Activated T-helper 1 cell treated with anti-CD3 and anti-CD28 coated beads, Interleukin-12 subunit alpha, Interleukin-12 subunit beta, Interleukin-2, Interleukin-4 antibody, amounts not matched to agents 30 ng/mL and 10 ng/mL and 1 ng/mL, durations not matched to agents 14 hours and 24 hours and 36 hours (primary cell): ENCODE results near the gene PHF19. TPM values are rescaled to one million over a fixed set of nuclear protein-coding genes. Genes with fewer than 3 reads are reported as not detected.

ENCODE experiments used
- DNase-seq: peaks from one replicate; pipeline ENCODE4 v3.0.0; 2021; ENCODE audit warnings: low spot score
- H3K27ac Mint-ChIP-seq: one replicate; pipeline ENCODE4 v1.8.0; 2021; ENCODE audit warnings: mild to moderate bottlenecking, mixed read lengths
- H3K27me3 Mint-ChIP-seq: one replicate; pipeline ENCODE4 v1.8.0; 2022; ENCODE audit warnings: mild to moderate bottlenecking, moderate library complexity, mixed read lengths; ENCODE audit not compliant: insufficient read depth
- H3K36me3 Mint-ChIP-seq: one replicate; pipeline ENCODE4 v1.8.0; 2021; ENCODE audit warnings: low read depth, mixed read lengths
- H3K4me1 Mint-ChIP-seq: one replicate; pipeline ENCODE4 v1.8.0; 2021; ENCODE audit warnings: low read depth, mixed read lengths
- H3K4me3 Mint-ChIP-seq: one replicate; pipeline ENCODE4 v1.8.0; 2021; ENCODE audit warnings: mild to moderate bottlenecking, moderate library complexity, mixed read lengths
- H3K9me3 Mint-ChIP-seq: one replicate; pipeline ENCODE4 v1.8.0; 2021; ENCODE audit warnings: mixed read lengths
- intact Hi-C: fragments of 100-400 bp; cut with micrococcal nuclease; formaldehyde crosslinking; loops from one replicate; pipeline ENCODE4 v1.15.1; 2024
- total RNA-seq: library from RNA; stranded (reverse); gene quantifications from 2 replicates; pipeline ENCODE4 v1.2.3, GENCODE V29; 2022

The PHF19 gene
- total RNA-seq, 1 donor from 2014 or later, result 134 TPM

DNA sequence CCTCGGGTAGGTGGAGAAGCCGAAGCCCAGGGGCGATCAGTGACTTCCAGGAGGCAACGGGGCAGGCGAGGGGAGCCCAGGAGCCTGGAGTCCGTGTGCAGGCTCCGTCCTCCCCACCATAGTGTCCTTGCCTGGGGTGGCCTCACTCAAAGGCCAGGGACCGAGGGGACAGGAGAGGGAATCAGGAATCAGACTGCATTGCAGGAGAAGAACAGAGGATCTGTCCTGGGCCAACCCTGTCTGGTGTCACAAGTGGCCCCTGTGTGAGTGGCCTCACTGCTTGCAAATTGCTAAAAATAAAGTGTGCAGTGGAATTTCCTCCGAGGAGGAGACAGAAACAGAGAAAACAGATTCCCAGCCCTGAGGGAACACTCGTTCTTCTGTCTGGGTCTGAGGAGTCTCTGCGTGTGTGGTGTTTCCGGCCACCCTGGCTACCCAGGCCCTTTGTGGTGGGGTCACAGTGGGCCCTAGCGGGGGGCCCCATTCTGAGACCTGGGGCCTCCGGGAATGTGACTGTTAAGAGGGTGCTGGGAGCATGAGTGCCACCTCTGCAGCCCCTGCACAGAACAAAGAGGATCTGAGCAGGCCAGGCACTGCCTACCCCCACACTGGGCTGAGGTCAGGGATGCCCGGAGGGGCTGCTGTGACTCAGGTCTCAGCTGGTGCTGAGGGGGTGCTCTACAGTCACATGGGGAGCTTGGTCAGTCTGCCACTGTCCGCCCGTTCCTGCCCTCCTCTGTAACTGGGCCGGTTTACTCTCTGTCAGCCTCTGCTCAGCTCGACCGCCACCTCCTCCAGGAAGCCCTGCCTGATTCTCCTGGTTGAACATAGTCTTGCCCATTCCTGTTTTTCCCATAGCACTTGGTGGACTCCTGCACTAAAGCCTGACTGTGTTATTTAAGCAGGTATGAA, 42.2 kb upstream of the PHF19 start:
- H3K4me1 Mint-ChIP-seq, result peaks cover 95% of the 10 kb centered on the region
- H3K27ac Mint-ChIP-seq, result peak overlapping the region; percentile 92
- H3K4me3 Mint-ChIP-seq, result peak overlapping the region; percentile 89
- peaks cover 83% of the 10 kb centered on the region for H3K36me3 Mint-ChIP-seq
- peaks cover 5% of the 10 kb centered on the region for H3K9me3 Mint-ChIP-seq
- no peaks in the 10 kb centered on the region for H3K27me3 Mint-ChIP-seq
- DNase-seq, result no peak
- intact Hi-C loops, result no loop called here

DNA sequence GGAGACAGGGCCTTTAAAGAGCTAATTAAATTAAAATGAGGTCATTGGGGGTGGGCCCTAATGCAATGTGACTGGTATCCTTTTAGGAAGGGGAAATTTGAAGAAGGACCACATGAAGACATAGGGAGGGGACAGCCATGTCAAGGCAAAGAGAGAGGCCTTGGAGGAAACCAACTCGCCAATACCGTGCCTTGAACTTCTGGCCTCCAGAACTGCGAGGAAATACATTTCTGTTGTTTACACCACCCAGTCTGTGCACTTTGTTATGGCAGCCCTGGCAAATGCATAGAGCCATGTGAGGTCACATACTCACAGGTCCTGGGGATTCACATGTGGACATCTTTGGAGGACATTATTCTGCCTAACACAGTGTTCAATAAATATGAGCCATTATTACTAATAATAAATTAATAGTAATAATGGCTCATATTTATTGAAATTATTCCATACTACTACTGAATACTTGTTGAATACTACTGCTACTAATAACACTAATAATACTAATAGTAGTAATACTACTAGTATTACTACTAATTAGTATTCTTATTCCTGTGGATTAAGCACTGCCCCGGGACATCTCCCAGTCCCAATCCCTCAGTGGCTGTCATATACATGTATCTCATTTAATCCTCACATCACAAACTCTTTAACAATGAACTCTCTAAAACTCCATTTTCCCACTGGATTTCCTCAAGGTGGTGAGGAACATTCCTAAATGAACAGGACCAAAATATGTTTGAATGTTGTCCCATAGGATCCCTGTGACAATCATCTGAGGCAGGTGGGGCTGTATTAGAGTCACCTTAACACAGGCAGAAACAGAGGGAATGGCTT, 41.2 kb upstream of the PHF19 start:
- peak overlapping the region; percentile 86 for H3K27ac Mint-ChIP-seq
- no peaks in the 10 kb centered on the region for H3K27me3 Mint-ChIP-seq
- peaks cover 92% of the 10 kb centered on the region for H3K4me1 Mint-ChIP-seq
- intact Hi-C loops, result no loop called here
- H3K36me3 Mint-ChIP-seq, result peaks cover 82% of the 10 kb centered on the region
- peak overlapping the region; percentile 75 for H3K4me3 Mint-ChIP-seq
- DNase-seq, result no peak
- peaks cover 5% of the 10 kb centered on the region for H3K9me3 Mint-ChIP-seq

DNA sequence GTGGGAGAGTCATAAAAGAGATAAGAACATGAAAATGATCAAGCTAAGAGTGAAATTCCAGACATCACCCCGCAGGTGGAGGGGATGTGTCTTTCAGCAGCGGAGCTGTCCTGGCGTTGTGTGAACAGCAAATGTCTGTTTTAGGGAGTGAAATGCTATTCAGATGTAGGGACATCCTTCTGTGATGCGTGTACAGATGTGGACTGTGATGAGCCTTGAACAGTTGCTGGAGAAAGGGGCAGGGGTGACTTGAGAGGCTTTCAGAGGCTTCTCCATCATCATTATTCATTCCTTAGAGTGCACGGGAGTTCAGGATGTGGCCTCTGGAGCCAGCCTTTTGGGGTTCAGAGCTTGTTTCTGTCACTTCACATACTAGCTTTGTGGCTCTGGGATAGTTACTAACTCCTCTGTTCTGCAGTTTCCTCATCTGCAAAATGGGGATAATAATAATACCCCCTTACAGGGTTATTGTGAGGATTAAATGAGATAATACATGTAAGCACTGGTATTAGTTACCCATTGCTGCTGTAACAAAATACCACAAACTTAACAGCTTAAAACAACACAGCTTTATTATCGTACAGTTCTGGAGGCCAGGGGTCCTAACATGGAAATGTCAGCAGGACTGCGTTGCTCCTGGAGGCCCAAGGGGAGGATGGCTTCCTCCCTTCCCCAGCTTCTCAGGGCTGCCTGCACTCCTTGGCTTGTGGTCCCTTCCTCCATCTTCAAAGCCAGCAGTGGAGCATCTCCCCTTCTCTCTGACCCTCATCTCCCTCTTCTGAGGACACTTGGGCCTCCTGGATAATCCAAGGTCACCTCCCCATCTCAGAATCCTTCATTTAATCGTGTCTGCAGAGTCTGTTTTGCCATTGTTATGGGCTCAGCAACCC, 40.2 kb upstream of the PHF19 start:
- peaks cover 5% of the 10 kb centered on the region for H3K9me3 Mint-ChIP-seq
- no peak for DNase-seq
- peak overlapping the region; percentile 86 for H3K27ac Mint-ChIP-seq
- peaks cover 92% of the 10 kb centered on the region for H3K4me1 Mint-ChIP-seq
- intact Hi-C loops, result loop anchor here (1.0 kb wide), 2 partner anchors 9 to 14 kb away; partner anchors contain the start of gene TRAF1
- H3K4me3 Mint-ChIP-seq, result peak overlapping the region; percentile 67
- H3K27me3 Mint-ChIP-seq, result no peaks in the 10 kb centered on the region
- H3K36me3 Mint-ChIP-seq, result peaks cover 80% of the 10 kb centered on the region

DNA sequence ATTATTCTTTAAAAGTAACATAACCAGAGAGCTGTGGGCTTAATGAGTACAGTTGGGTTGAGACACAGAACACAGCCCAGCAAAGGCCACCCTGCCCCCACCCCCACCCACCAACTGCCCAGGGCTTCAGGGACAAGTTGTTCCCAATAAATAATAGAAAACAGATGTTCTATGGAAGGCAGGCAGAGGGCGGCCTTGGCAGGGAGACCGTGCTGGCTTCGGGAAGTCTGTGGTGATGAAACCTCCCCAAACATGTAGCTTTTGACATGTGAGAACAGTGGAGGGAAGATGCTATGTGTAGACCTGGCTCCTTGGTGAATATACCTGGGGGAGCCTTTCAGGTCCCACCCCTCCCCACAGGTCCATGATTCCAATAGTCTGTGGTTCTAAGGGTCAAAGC, 39.6 kb upstream of the PHF19 start:
- Mint-ChIP-seq H3K27ac (peak overlapping the region; percentile 89), H3K9me3 (peaks cover 5% of the 10 kb centered on the region), H3K36me3 (peaks cover 80% of the 10 kb centered on the region), H3K27me3 (no peaks in the 10 kb centered on the region), H3K4me1 (peaks cover 91% of the 10 kb centered on the region), H3K4me3 (peak overlapping the region; percentile 67)
- intact Hi-C loops, result loop anchor here (1.0 kb wide), 2 partner anchors 10 to 15 kb away; partner anchors contain the start of gene TRAF1
- DNase-seq, result no peak

DNA sequence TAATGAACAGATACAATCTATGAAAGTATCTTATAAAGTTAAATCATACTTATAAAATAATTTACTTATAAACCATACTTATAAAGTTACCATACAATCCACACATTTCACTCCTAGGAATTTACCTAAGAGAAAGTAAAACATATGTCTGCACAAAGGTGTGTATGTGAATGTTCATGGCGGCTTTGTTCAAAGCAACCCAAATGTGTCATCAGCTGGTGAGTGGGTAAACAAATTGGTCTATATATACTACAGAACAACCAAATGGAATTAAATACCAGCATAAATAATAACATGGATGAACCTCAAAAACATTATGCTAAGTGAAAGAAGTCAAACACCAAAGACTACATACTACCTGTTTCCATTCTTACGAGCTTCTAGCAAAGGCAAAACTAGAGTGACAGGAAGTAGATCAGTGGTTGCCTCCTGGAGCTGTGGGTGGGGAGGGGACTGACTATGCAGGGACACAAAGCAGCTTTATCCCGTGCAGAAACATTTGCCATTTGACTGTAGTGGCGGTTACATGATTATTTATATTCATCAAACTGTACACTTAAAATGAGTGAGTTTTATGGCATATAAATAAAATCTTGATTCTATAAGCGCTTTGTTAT, 39.0 kb upstream of the PHF19 start:
- peaks cover 5% of the 10 kb centered on the region for H3K9me3 Mint-ChIP-seq
- intact Hi-C loops, result loop anchor here (1.0 kb wide), 2 partner anchors 10 to 15 kb away; partner anchors contain the start of gene TRAF1
- DNase-seq, result no peak
- H3K36me3 Mint-ChIP-seq, result peaks cover 80% of the 10 kb centered on the region
- H3K4me3 Mint-ChIP-seq, result peak overlapping the region; percentile 66
- peak overlapping the region; percentile 89 for H3K27ac Mint-ChIP-seq
- peaks cover 91% of the 10 kb centered on the region for H3K4me1 Mint-ChIP-seq
- no peaks in the 10 kb centered on the region for H3K27me3 Mint-ChIP-seq

DNA sequence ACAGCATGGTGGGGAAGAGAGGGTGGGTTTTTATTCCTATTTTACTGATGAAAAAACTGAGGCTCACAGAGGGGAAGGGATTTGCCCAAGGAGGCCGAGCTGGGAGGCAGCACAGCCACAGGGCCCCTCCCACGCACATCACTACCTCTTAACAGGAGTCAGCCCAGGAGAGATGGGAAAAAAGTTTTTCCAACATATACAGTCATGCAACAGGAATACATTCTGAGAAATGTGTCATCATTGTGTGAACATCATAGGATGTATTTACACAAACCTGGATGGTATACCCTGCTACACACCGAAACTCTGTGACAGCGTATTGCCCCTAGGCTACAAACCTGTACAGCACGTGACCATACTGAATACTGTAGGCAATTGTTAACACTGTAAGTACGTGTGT, 38.0 kb upstream of the PHF19 start:
- peak overlapping the region; percentile 65 for H3K27ac Mint-ChIP-seq
- H3K36me3 Mint-ChIP-seq, result peaks cover 80% of the 10 kb centered on the region

DNA sequence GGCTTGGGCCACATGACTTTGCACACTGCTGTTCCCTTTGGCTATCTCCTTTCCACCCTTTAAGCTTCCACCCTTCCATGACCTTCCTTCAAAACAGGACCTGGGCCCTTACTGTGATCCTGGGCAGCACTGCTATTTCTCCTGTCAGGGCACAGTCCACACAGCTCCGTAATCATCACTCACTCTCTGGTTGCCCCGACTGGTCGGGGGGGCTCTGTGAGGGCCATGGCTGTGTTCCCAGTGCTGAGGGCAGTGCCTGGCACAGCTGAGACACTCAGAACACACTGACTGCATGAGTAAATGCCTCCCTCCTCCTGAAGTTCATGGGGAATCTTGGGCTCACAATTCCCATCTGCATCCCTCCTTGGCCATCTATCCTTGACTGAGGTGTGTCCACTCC, 37.4 kb upstream of the PHF19 start:
- no peak for DNase-seq
- Mint-ChIP-seq H3K4me3 (no peak overlapping the region), H3K9me3 (peaks cover 5% of the 10 kb centered on the region), H3K36me3 (peaks cover 80% of the 10 kb centered on the region), H3K4me1 (peaks cover 88% of the 10 kb centered on the region), H3K27ac (peak overlapping the region; percentile 65), H3K27me3 (no peaks in the 10 kb centered on the region)
- intact Hi-C loops, result no loop called here

More for the DNA sequence above, 38.0 kb upstream of the PHF19 start:
- peaks cover 5% of the 10 kb centered on the region for H3K9me3 Mint-ChIP-seq
- intact Hi-C loops, result no loop called here
- no peak overlapping the region for H3K4me3 Mint-ChIP-seq
- no peaks in the 10 kb centered on the region for H3K27me3 Mint-ChIP-seq
- peaks cover 91% of the 10 kb centered on the region for H3K4me1 Mint-ChIP-seq
- DNase-seq, result no peak

DNA sequence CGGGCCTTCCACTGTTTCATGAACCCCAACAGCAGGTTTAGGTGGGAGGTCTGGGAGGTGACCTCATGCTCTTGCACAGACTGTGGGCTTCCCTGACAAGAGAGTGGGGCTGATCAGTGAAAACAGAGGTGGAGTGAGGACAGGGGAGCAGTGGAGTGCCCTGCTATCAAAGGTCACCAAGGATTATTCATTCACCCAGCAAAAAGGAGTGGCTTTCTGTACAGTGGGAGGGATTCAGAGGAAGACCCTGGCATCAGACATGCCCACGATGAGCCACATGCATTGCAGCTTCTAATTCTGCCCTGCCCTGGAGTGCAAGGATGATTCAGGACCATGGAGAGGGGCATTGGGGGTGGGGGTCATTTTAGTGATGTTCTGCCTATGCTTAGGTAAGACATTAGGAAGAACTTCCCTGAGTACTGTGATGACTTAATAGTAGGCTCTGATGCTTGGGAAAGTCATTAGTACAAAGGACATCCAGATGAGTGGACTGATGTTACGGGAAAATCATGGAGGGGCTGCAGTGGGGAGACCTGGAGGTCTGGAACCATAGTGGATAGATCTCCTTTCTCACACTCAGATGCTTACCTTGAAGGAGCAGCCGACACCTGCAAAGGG, 36.8 kb upstream of the PHF19 start:
- Mint-ChIP-seq H3K4me1 (peaks cover 87% of the 10 kb centered on the region), H3K4me3 (peak overlapping the region; percentile 7), H3K36me3 (peaks cover 83% of the 10 kb centered on the region), H3K9me3 (peaks cover 5% of the 10 kb centered on the region), H3K27ac (peak overlapping the region; percentile 65), H3K27me3 (no peaks in the 10 kb centered on the region)
- no peak for DNase-seq
- intact Hi-C loops, result no loop called here

DNA sequence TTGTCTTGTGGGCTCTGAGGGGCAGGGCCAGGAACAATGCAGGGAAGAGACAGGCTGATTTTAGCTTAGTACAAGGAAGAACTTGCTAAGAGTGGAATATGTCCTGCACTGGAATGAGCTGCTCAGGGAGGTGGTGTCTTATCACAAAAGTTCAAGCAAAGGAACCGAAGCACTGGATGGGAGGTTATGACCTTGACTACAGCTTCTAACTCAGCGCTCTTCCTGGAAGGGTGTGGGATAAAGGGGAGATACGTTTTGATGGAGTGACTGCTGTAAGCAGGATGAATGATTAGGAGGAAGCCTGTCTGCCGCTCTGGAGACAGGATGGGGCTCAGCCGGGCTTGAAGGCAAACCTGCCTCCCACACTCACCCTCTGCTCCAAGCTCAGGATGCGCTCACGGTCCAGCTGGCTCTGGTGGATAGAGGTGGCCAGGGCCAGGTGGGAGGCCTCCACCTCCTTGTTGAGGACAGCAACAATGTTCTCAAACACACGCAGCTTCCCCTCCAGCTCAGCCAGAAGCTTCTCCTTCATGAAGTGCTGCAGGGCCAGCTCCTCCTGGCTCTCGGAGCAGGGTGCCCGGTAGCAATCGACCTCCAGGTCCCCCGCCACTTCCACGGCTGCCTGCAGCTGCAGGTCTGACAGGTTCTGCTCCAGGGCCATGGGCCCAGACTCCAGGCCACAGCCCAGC, 36.1 kb upstream of the PHF19 start:
- Mint-ChIP-seq H3K27me3 (no peaks in the 10 kb centered on the region), H3K27ac (peak overlapping the region; percentile 40), H3K4me3 (peak overlapping the region; percentile 4), H3K36me3 (peaks cover 80% of the 10 kb centered on the region), H3K4me1 (peaks cover 82% of the 10 kb centered on the region), H3K9me3 (peaks cover 5% of the 10 kb centered on the region)
- no peak for DNase-seq
- intact Hi-C loops, result no loop called here

DNA sequence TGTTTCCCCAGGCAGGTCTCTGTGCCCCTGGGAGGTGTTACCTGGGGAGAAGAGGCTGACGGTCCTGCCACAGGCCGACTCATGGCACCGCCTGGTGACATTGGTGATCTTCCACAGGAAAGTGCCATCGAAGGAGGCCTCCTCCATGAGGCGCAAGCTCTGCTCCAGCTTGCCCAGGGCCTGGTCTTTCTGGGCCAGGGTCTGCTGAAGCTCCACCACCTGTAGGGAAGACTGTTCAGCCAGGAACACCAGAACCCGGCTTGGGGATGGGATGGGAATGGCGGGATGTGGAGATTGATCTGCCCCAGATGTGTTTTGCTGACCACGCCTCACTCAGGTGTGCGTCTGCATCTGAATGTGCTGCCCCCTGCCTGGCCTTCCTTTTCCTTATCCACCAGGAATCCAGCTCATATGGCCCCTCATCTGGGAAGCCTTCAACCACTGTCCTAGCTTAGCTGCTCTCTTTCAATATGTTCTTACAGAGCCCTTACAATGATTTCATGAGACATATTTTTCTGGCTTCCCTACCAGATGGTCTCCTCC, 34.4 kb upstream of the PHF19 start:
- Mint-ChIP-seq H3K4me1 (peaks cover 82% of the 10 kb centered on the region), H3K36me3 (peaks cover 79% of the 10 kb centered on the region), H3K27me3 (no peaks in the 10 kb centered on the region), H3K9me3 (no peaks in the 10 kb centered on the region), H3K4me3 (peak overlapping the region; percentile 47), H3K27ac (peak overlapping the region; percentile 80)
- no peak for DNase-seq
- intact Hi-C loops, result no loop called here

DNA sequence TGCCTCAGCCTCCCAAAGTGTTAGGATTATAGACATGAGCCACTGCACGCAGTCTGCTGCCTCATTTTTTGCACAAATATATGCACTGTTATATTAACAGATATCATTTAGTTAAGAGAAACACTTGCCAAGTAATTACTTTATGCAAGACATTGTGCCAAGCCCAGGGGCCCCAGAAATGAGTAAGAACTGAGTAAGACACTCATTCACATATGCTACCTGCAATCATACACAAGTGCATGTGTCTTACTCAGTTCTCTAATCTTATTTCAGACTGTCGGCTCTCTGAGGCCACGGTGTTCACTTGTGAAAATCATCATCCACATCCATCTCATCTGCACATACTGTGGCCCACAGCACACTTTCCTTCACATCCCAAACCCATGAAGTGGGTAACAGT, 33.7 kb upstream of the PHF19 start:
- peak overlapping the region; percentile 80 for H3K27ac Mint-ChIP-seq
- H3K9me3 Mint-ChIP-seq, result no peaks in the 10 kb centered on the region
- H3K4me3 Mint-ChIP-seq, result peak overlapping the region; percentile 56
- H3K27me3 Mint-ChIP-seq, result no peaks in the 10 kb centered on the region
- H3K4me1 Mint-ChIP-seq, result peaks cover 82% of the 10 kb centered on the region
- intact Hi-C loops, result no loop called here
- H3K36me3 Mint-ChIP-seq, result peaks cover 80% of the 10 kb centered on the region
- DNase-seq, result no peak
